DND-41 (cell line): ENCODE measurements around the gene FABP3.

Experiments
- ATAC-seq: fragments of 200-7000 bp; cut with Tn5 transposase; 3 replicates; pipeline ENCODE4 v1.9.1; 2021; ENCODE audit warnings: low read depth; ENCODE audit not compliant: insufficient read depth
- DNase-seq: peaks from one replicate; pipeline ENCODE4 v3.0.0-alpha.2; 2020
- H2AFZ ChIP-seq: 2 replicates; pipeline ENCODE4 v1.6.0; 2012; ENCODE audit warnings: low read depth, low read length
- H3K27ac ChIP-seq: 2 replicates; pipeline ENCODE4 v1.5.1; 2012; ENCODE audit warnings: low read length, inconsistent platforms
- H3K27me3 ChIP-seq: fragments of 200-600 bp; sonication (generic); 2 replicates; pipeline ENCODE4 v1.6.0; 2012; ENCODE audit warnings: low read length, mild to moderate bottlenecking, inconsistent platforms; ENCODE audit not compliant: insufficient read depth, poor library complexity
- H3K36me3 ChIP-seq: 2 replicates; pipeline ENCODE4 v1.5.1; 2012; ENCODE audit warnings: low read length, inconsistent platforms; ENCODE audit not compliant: insufficient read depth
- H3K4me1 ChIP-seq: 2 replicates; pipeline ENCODE4 v1.5.1; 2012; ENCODE audit warnings: mild to moderate bottlenecking, low read length; ENCODE audit not compliant: insufficient read depth
- H3K4me2 ChIP-seq: 2 replicates; pipeline ENCODE4 v1.6.0; 2012; ENCODE audit warnings: mild to moderate bottlenecking, moderate library complexity, low read length, inconsistent platforms; ENCODE audit not compliant: insufficient read depth
- H3K4me3 ChIP-seq, 2 experiments: fragments of 200-600 bp in 1 of 2; shearing (Covaris generic) in 1 of 2; 2 replicates each; pipeline ENCODE4 v1.5.1; 2012 to 2016; ENCODE audit warnings: inconsistent platforms in 2 of 2, low read length in 2 of 2, mild to moderate bottlenecking in 2 of 2, low read depth in 1 of 2, moderate library complexity in 1 of 2
- H3K79me2 ChIP-seq: 2 replicates; pipeline ENCODE4 v1.6.0; 2012; ENCODE audit warnings: low read length, inconsistent platforms; ENCODE audit not compliant: insufficient read depth
- H3K9ac ChIP-seq: 2 replicates; pipeline ENCODE4 v1.6.0; 2012; ENCODE audit warnings: low read depth, mild to moderate bottlenecking, inconsistent platforms, low read length, moderate library complexity
- H3K9me3 ChIP-seq: 2 replicates; pipeline ENCODE4 v1.5.1; 2012; ENCODE audit warnings: low read length, moderate library complexity, mild to moderate bottlenecking, inconsistent platforms; ENCODE audit not compliant: insufficient read depth, severe bottlenecking
- H4K20me1 ChIP-seq: 2 replicates; pipeline ENCODE4 v1.6.0; 2012; ENCODE audit warnings: low read length; ENCODE audit not compliant: insufficient read depth
- CTCF ChIP-seq: IDR thresholded peaks from 2 replicates; pipeline ENCODE4 v1.5.1; 2012; ENCODE audit warnings: borderline replicate concordance, low read length, moderate library complexity, mild to moderate bottlenecking; ENCODE audit not compliant: poor library complexity, severe bottlenecking; ENCODE audit errors: extremely low read depth
- EZH2 ChIP-seq: IDR thresholded peaks from 3 replicates; pipeline ENCODE4 v1.6.1; 2012; ENCODE audit warnings: borderline replicate concordance, low read depth, mild to moderate bottlenecking, moderate library complexity, low read length, inconsistent platforms; ENCODE audit not compliant: severe bottlenecking

FABP3 gene

GRCh38 chr1:31405578-31406245 lies 32.8 kb upstream of the FABP3 start:
- H3K4me2 ChIP-seq = no peak overlapping the region
- no peak for ATAC-seq
- H3K9ac ChIP-seq = no peak overlapping the region
- no peaks in the 10 kb centered on the region for H3K4me1 ChIP-seq
- H3K36me3 ChIP-seq = no peaks in the 10 kb centered on the region
- H3K27ac ChIP-seq = no peak overlapping the region
- peaks cover 3% of the 10 kb centered on the region for H3K27me3 ChIP-seq
- H3K4me3 ChIP-seq = no peak overlapping the region
- no peak for DNase-seq
- no peaks in the 10 kb centered on the region for H3K9me3 ChIP-seq
- H4K20me1 ChIP-seq = no peaks in the 10 kb centered on the region
- H2AFZ ChIP-seq = no peak overlapping the region
- TF ChIP-seq EZH2 (no peak), CTCF (no peak)
- no peaks in the 10 kb centered on the region for H3K79me2 ChIP-seq

GRCh38 chr1:31401241-31401640 lies 28.4 kb upstream of the FABP3 start:
- Histone ChIP-seq H3K9me3 (no peaks in the 10 kb centered on the region), H3K27me3 (no peaks in the 10 kb centered on the region), H3K36me3 (no peaks in the 10 kb centered on the region), H3K27ac (no peak overlapping the region), H3K4me2 (no peak overlapping the region), H3K79me2 (no peaks in the 10 kb centered on the region), H3K4me3 (no peak overlapping the region), H3K4me1 (peaks cover 14% of the 10 kb centered on the region), H3K9ac (no peak overlapping the region), H2AFZ (no peak overlapping the region), H4K20me1 (no peaks in the 10 kb centered on the region)
- ATAC-seq (0 out of 3 replicates have a peak, but pooled peaks have one; percentile 23), DNase-seq (no peak)
- TF ChIP-seq CTCF (peak; percentile 27), EZH2 (no peak)

GRCh38 chr1:31400393-31400792 lies 27.5 kb upstream of the FABP3 start:
- H3K27ac ChIP-seq = no peak overlapping the region
- TF ChIP-seq CTCF = no peak
- TF ChIP-seq EZH2 = no peak
- ATAC-seq = no peak
- H3K79me2 ChIP-seq = no peaks in the 10 kb centered on the region
- DNase-seq = no peak
- H3K9me3 ChIP-seq = no peaks in the 10 kb centered on the region
- no peak overlapping the region for H3K9ac ChIP-seq
- H3K4me1 ChIP-seq = peaks cover 19% of the 10 kb centered on the region
- H2AFZ ChIP-seq = no peak overlapping the region
- H3K4me3 ChIP-seq = no peak overlapping the region
- no peaks in the 10 kb centered on the region for H3K27me3 ChIP-seq
- no peaks in the 10 kb centered on the region for H3K36me3 ChIP-seq
- H4K20me1 ChIP-seq = no peaks in the 10 kb centered on the region
- H3K4me2 ChIP-seq = no peak overlapping the region
